ENCODE results near the gene SUMO1.

The SUMO1 gene

GRCh38 chr2:202165208-202165607 lies 73.2 kb downstream of the SUMO1 start:
- TF ChIP-seq CTCF (IDR thresholded peaks at IDR 0.05; ENCODE audit: low read depth, low read length): no peak
- H3K4me3 ChIP-seq (ENCODE audit: low read depth, low read length): no peak overlapping the region

- no peak overlapping the region for H3K4me3 ChIP-seq (ENCODE audit: low read depth, low read length)
Measured at GRCh38 chr2:202164411-202164810, 74.0 kb downstream of the SUMO1 start.

DNA sequence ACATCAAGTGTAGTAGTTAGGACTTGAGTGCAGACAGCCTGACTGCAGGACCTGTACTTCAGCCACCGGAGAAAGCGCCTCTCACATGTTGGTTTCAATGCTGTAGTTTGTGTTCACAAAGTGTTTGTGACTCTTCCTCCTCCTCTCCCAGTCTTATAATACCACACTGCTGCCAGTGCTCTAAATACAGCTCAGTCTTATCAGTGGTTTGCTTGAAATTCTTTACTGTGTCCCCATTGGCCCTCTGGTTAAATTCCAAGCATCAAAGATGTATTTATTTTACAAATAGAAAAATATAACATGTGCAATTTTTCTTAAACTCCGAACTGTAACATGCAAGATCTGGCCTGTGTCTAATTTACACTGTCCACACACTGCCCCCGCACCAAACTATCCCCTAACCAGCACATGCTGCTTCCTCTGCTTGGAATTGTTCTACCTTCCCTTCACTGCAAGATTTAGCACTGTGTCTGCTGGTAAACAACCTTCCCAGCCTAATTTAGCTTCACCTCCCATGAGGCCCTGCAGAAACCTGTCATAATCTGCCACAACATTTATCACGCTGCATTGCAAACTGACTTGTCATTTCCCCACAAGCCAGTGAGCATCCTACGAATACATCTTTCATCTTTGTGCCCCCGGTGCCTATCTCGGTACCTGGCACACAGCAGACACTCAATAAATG lies 77.1 kb downstream of the SUMO1 start:
- no peak for TF ChIP-seq CTCF (IDR thresholded peaks at IDR 0.05; ENCODE audit: low read depth, low read length)
- no peak overlapping the region for H3K4me3 ChIP-seq (ENCODE audit: low read depth, low read length)

More at GRCh38 chr2:202164411-202164810, 74.0 kb downstream of the SUMO1 start:
- TF ChIP-seq CTCF (IDR thresholded peaks at IDR 0.05; ENCODE audit: low read depth, low read length): no peak

GRCh38 chr2:202158796-202159195 lies 79.6 kb downstream of the SUMO1 start:
- no peak overlapping the region for H3K4me3 ChIP-seq (ENCODE audit: low read depth, low read length)
- TF ChIP-seq CTCF (IDR thresholded peaks at IDR 0.05; ENCODE audit: low read depth, low read length): no peak

- no peak for TF ChIP-seq CTCF (IDR thresholded peaks at IDR 0.05; ENCODE audit: low read depth, low read length)
- no peak overlapping the region for H3K4me3 ChIP-seq (ENCODE audit: low read depth, low read length)
Measured at GRCh38 chr2:202157211-202157990, 81.0 kb downstream of the SUMO1 start.
